Adrenal gland (tissue), 5 donors: ENCODE measurements around the gene ATP9B.

Experiments used
- CTCF ChIP-seq, 6 experiments: fragments of 450-650 bp in 4 of 6; fragments of 200-600 bp in 2 of 6; sonication (generic) in 1 of 6; IDR thresholded peaks; 1 replicate in 5 of 6; 2 replicates in 1 of 6; pipeline versions ENCODE4 v1.5.1 to v1.8.0; 2016 to 2021; ENCODE audit warnings: antibody characterized with exemption in 6 of 6, mild to moderate bottlenecking in 2 of 6, moderate library complexity in 1 of 6
- POLR2A ChIP-seq, 2 donors: fragments of 450-650 bp; IDR thresholded peaks; one replicate each; pipeline ENCODE4 v1.6.1; 2017; ENCODE audit warnings: antibody characterized with exemption in 2 of 2, mild to moderate bottlenecking in 2 of 2, moderate library complexity in 1 of 2
- donor health status: DM: no; HTN: no; CAD: no.

- no peak for TF ChIP-seq CTCF (IDR thresholded peaks at IDR 0.05)
- no peak for TF ChIP-seq POLR2A (IDR thresholded peaks at IDR 0.05)
Measured at GRCh38 chr18:79416022-79416676, 347.0 kb downstream of the ATP9B start.
